ENCODE measurements around the gene CNIH2.
A peak's percentile ranks its signal among the peaks of the same experiment; 100 is the strongest.
"Not testable (repeated sequence)": the region's sequence is repeated elsewhere in the genome, so short reads cannot be mapped to it uniquely, and the experiment has no call there.

The CNIH2 gene

DNA sequence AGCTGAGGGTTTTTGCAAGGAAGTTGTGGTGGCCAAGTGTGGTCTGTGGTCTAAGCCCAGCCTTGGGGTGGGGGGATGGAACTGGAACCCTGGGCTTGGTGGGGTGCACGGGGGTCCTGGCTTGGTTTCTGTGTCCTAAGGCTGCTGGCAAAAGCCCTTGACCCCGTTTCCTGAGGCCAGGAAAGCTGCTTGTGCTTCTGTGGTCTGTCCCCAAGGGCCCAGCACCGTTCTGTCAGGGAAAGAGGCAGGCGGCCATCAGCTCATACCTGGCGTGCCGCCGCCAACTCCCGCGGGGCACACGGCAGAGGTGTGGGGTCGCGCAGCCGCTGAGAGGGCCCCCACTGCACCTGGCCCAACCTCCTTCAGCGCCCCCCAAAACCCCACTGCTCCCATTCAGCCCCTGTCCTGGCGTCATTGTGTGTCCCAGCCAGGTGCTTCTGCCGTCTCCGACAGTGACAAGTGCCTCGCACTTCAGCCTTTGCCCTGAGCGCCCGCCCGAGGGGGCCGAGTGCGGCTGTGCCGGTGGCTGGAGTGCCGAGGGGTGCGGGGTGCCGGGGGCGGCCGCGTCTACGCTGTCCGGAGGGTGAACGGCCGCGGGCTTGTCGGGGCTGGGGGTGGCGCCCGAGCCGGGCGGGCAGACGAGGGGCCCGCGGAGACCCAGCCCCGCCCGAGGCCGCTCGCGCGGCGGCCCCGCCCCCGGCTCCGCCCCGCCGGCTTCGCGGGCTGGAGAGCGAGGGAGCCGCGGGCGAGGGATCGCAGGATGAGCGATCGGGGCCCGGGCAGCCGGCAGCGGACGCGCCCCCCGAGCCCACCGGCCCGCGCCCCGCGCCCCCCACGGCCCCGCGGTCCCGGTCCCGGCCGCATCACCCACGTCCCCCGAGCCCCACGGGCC lies at the start of gene CNIH2:
Gene CNIH2, plus strand, starts transcription at position 705 of the 892 bp plus-strand sequence. CDS start 282 bp downstream, outside the sequence.
- peak in 1 of 3 experiments; percentile 38 for DNase-seq (ENCODE audit: low read depth in 3 of 3)

DNA sequence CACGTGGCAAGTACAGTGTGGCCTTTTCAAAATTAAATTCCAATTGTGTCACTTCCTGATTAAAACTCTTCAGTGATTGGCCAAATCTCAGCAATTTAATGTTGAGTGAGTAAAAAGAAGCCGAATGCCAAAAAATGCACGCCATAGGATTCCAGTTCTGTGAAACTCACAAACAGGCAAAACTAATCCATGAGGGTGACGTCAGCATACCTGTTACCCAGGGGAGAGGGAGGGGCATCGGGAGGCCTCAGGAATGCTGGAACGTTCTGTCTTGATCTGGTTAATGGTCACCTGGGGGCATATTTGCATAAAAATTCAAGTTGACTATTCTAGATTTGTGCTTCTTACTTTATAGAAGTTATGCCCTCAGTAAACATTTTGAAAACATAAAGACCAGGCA lies 49.5 kb upstream of the CNIH2 start:
- DNase-seq (ENCODE audit: low read depth in 3 of 3), result no peak

DNA sequence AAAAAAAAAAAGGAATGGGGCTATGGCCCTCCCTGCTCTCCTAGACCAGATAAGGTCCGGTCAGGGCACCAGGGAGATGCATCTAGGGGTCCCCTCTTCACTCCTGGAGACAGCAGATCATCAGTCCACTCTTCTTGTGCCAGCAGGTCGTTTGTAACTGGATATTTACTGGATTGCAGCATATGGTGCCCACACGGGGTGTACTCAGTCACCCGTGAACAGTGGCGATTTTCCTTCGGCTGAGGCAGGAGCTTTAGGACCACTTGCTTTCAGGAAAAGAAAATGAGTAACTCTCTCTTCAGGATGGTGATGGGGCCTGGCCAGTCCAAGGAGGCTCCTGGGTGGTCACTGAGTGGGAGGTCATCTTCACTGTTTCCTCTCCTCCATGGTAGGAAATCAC lies 47.8 kb upstream of the CNIH2 start:
- DNase-seq (ENCODE audit: low read depth in 3 of 3), result no peak

DNA sequence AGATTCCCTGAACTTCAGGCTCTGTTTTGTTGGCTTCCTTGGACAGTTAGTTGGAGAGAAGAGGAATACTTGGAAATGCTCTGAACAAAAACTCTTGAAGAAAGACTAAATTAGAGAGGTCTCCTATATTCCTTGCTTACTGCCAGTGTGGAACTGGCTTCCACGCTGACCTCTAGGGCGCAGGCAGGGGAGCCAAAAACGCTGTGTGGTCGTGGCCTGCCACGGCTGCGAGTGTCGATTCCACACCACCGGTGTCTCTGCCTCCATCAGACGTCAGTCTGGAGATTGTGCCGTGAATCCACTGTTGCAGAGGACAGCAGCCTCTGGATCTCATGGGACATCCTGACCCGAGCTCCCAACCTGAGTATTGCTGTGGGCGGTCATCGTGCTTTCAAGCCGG lies 47.0 kb upstream of the CNIH2 start:
- no peak for DNase-seq (ENCODE audit: low read depth in 3 of 3)

DNA sequence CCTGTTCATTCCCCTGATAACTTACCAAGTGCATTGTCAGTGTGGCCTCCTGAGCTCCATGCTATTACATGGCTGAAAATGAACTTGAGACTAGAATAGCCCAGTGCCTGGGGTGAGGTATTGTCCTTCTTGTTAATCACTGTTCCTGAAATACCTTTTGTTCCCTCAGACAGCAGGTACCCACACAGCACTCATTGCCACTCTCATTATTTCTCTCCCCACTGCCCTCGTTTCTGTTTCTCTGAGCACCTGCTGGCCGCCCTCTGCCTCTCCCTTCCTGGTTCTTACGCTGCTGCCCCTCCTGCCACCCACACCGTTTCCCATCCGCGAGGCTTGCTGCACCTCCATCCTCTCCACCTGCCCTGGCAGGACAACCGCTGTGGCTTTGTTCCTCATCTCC lies 46.4 kb upstream of the CNIH2 start:
- DNase-seq (ENCODE audit: low read depth in 3 of 3), result no peak

DNA sequence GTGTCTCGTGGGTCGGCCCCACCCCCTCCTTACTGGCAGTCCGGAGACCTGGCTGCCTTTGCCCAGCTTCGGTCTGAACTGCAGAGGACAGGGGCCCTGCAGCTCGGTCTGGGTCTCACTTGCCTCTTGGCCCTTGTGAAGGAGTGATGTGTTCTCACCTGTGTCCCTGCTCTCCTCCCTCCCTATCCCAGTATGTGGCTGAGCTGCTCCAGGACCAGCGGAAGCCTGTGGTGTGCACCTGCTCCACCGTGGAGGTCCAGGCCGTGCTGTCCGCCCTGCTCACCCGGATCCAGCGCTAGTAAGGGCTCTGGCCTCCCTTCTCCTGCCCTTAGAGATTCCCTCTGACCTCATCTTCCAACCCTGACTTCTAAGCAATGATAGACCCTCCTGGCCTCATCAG lies 45.2 kb upstream of the CNIH2 start:
- no peak for DNase-seq (ENCODE audit: low read depth in 3 of 3)

DNA sequence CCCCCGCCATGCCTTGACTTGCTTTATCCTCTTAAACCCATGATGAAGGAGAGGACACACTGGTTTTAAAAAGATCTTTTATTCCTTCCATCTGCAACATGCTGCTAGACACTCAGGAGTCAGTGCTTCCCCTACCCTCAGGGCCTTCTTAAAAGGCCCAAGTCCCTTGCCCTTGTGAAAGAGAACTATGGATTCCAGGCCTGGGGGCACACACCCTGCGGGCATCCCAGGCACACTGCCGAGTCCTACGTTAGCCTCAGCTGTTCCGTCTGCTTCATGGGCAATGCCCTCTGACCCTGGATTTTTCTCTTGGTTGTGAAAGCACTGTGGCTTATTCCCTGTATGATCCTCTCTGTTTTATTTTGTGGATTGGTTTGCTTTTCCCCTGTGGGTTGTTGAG lies 44.7 kb upstream of the CNIH2 start:
- no peak for DNase-seq (ENCODE audit: low read depth in 3 of 3)

DNA sequence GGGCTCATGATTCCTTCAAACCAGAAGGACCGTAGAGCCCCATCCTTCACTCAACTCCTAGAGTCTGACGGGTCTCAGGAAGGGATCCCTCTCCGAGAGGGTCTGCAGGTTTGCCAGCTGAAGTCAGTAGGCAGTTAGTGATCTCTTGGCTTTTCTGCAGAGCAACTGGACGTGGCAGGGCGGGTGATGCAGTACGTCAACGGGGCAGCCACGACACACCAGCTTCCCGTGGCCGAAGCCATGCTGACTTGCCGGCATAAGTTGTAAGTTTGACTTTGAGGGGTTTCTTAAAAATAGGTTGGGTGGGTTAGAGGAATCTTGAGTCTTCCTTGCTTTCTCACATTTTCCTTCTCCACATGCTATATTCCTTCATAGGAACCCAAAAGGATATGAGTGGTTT lies 42.8 kb upstream of the CNIH2 start:
- no peak for DNase-seq (ENCODE audit: low read depth in 3 of 3)

DNA sequence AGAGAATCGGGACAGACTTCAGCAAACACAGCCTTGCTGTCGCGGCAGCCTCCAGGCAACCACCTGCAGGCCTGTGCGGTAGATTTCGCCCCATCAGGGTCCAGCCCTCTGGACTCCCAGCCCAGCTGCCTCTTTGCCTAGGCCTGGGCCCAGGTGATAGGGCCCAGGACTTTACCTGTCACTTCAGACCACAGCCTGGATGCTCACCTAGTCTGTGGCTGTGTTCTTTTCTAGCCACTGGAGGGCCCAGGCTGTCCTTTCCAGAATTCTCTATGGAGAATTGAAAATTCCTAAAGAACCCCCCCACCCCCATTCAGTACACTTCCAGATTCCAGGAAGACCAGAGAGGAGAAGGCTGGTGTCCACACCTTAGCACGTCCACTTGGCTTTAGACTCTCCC lies 40.1 kb upstream of the CNIH2 start:
- DNase-seq (ENCODE audit: low read depth in 3 of 3), result no peak

DNA sequence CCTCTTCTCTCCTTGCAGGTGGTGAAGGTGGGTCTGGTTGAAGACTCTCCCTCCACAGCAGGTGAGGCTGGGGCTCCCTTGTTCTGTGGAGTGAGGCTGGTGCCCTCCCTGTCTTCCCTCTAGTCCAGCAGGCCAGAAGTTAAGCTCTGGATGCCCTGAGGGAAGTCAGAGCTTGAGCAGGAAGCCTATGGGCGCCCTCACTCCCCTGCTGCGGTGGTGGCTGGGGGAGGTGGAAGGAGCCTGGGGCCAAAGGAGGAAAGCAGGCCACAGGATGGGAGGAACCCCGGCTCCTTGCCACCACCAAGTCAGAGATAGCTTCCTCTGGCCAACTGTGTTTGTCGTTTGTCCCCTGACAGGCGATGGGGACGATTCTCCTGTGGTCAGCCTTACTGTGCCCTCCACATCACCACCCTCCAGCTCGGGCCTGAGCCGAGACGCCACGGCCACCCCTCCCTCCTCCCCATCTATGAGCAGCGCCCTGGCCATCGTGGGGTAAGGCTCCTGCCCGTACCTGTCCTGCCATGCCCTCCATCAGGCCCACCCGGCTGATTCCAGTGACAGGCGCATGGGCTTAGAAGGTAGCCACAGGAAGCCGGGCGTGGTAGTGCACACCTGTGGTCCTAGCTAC lies 39.1 kb upstream of the CNIH2 start:
- DNase-seq (ENCODE audit: low read depth in 3 of 3), result no peak

DNA sequence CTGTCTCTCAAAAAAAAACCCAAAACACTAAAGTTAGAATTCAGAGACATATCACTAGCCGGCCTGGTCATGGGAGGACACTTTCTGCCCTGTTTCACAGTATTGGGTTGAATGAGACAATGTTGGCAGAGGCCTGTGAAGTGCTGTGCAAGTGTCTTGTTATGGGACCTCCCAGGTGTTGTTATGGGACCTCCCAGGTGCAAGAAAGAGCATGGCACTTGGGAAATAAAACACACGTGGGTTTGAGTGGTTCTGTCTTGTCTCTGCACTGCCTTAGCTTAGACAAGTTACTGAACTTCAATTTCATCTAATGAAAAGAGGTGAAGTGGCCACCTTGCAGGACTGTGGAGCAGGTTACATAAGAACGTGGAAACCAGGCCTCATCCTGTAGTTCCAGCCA lies 38.5 kb upstream of the CNIH2 start:
- no peak for DNase-seq (ENCODE audit: low read depth in 3 of 3)

DNA sequence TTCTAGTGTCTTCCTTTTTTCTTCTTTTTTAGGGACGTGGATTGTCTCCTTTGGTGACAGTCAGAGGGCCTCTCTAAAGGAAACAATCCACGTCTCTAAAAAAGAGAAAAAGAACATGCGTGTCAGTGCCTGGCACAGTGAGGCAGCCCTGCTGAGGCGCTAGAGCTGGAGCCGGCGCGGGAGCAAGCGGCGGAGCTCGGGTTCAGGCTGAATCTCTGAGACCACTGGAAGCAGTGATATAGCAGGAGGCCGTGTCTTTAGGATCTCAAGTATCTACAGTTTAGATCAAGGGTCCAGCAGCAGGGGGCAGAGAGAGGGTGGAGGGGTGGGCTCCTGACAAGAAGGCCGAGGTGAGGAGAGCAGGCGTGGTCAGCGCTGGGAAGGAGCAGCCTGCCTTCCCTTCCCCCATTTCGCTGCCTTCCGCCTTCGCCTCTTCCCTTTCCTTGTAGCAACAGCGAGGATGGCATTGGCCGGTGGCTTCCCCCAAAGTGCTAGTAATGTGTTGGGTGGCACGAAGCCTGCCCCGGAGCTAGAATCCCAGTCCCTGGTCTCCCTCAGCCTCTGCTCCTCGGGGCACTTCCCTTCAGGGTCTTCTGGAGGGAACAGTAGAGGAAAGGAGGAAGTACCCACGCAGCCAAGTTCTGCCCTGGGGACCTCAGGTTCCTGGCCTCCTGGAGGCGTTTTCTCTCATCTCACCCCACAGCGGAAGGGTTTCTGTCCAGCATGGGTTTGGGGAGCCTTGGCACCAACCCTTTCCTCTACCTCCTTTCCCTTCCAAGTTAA lies 37.8 kb upstream of the CNIH2 start:
- no peak for DNase-seq (ENCODE audit: low read depth in 3 of 3)

DNA sequence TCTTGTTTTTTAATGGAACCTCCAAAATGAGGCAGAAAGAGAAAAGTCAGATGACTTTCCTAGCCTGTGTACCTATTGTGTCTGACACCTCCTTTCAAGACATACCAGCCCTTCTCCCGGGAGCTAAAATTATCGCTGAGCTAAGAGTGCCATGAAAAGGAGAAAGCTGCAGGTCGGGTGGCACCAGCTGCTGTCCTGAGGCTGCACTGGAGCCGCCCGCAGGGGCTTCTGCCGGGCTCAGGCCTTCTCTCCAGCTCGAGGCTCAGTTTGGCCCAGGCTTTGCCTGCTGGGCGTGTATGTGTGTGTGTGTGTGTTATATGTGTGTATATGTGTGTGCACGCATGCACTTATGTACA lies 37.2 kb upstream of the CNIH2 start:
- DNase-seq (ENCODE audit: low read depth in 3 of 3), result no peak

DNA sequence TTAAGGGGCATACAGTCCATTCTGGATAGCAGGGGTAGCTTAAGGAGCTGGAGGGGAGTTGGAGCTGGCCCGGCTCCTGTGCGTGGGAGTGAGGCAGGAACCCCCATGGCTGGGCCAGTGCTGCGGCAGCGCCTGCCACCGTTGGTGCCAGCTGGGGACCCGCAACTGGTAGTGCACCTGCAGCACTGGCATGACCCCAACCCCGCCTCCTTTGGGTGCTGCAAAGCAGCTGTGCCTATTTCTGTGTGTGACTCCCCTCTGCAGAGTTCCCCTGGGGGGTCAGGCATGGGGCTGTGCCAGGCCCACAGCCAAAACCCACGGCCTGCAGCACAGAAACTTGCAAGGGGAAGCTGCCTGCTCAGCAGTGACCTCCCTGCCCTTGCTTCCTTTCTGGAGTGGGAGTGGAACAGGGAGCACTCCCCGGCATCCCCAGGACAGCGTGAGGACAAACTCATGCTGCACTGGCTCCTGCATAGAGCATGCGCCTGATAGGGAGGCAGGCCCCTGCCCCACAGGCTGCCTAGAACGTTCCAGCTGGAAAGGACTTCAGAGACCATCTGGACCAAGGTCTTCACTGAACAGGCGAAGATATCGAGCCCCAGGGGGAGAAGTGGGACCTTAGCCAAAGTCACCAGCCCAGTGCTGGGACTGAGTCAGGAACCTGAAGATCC lies 35.7 kb upstream of the CNIH2 start:
- no peak for DNase-seq (ENCODE audit: low read depth in 3 of 3)

DNA sequence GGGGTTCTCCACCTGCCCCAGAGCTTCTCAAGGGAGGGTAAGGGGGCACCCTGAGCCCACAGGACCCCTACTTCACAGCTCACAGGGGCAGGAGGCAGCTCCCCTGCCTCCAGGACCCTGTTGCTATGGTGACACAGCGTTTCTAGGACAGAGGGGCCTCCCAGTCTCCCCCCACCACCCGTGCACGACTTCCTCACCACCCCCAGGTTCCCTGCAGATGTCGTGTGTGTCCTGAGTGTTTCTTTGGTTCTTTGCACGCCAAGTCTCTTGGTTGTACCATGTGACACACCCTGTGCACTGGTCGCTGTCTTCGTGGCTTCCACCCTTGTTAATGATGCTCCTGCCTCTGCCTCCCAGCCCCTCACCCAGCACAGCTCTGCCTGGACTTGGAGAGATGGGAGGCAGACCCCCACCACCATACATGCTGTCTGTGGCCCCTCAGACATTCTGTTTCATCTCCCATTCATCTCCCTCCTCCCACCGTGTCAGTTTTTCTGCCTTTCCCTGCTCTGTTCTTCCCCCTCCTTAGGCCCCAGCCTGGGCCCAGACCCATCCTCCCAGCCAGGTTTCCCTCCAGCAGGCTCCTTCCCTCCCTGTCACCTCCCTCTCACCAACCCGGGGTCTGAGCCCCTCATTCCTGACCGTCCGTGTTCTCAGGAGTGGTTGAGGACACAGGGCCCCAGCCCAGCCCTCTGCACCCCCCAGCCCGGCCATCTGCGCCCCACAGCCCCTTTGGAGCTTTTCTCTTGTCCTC lies 34.0 kb upstream of the CNIH2 start:
- no peak for DNase-seq (ENCODE audit: low read depth in 3 of 3)

DNA sequence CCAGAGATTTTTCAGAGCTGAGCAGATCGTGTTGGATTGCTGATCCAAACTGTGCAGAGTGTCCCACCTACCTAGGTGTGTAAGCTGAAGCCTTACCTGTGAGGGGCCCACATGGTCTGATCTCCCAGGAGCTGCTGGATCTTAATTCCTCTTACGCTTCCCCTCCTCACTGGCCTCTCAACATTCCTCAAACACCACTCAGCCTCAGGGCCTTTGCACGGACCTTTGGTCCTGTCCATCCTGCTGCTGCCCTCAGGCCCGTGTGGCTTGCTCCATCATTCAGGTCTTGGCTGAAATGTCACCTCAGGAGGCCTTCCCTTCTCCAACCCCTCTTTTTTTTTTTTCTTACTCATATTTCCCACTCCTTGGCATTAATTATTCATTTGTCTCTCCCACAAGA lies 30.7 kb upstream of the CNIH2 start:
- DNase-seq (ENCODE audit: low read depth in 3 of 3), result no peak

DNA sequence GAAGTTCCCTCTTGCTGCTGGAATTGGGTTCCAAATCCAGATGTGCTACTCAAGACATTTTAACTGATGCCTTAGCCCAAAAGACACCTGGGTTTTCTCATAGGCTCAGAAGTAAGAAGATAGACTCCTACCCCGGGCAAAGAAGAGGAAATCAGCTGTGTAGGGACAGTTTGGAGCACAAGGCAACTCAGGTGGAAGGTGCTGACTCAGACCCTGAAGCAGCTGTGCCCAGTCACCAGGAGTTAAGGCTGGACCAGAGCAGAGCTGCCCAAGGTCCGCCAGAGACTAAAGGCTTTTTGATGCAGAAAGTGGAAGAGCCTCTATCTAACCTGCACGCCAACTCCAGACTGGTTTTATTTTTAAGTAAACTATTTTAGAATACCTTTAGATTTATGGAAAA lies 30.2 kb upstream of the CNIH2 start:
- no peak for DNase-seq (ENCODE audit: low read depth in 3 of 3)

DNA sequence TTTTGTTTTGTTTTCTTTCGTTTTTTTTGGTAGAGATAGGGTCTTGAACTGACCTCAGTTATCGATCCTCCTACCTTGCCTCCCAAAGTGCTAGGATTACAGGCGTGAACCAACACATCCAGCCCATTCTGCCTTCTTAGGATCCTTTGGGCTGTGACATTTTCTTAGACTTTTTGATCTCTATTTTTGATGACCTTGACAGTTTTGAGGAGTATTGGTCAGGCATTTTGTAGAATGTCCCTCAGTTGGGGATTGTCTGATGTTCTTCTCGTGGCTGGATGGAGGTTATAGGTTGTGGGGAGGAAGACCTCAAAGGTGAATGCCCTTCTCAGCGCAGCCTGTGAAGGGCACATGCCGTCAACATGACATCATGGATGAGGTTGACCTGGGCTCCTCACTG lies 29.1 kb upstream of the CNIH2 start:
- DNase-seq (ENCODE audit: low read depth in 3 of 3), result no peak

DNA sequence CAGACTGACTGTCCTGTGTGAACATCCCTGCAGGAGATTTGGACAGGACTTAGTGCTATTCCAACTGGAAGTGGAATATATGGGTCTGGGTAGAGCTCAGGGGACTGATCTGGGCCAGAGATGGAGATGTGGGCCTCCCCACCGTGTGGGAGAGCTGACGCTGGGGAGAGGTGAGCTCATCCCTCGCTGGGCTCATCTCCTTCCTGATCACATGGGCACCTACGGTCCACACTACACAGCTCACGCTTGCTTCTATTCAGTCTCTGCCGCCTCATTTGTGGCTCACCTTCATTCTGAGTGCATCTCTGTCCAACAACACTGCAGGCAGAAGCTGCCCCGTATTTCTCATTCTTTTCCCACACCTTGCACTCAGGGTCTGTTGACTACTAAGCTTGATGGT lies 26.2 kb upstream of the CNIH2 start:
- DNase-seq (ENCODE audit: low read depth in 3 of 3), result no peak

DNA sequence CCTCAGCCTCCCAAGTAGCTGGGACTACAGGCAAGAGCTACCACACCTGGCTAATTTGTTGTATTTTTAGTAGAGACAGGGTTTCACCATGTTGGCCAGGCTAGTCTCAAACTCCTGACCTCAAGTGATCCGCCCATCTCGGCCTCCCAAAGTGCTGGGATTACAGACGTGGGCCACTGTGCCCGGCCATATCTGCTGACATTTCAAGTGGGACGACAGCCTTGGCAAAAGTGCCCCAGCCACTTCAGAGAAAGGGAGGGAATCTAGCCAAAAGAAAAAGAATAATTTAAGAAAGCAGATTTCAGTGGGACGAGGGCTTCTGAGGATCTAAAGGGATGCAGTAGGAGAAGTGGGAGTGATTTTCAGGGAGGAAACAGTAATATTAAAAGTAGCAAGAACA lies 24.9 kb upstream of the CNIH2 start:
- DNase-seq (ENCODE audit: low read depth in 3 of 3), result not testable (repeated sequence)

DNA sequence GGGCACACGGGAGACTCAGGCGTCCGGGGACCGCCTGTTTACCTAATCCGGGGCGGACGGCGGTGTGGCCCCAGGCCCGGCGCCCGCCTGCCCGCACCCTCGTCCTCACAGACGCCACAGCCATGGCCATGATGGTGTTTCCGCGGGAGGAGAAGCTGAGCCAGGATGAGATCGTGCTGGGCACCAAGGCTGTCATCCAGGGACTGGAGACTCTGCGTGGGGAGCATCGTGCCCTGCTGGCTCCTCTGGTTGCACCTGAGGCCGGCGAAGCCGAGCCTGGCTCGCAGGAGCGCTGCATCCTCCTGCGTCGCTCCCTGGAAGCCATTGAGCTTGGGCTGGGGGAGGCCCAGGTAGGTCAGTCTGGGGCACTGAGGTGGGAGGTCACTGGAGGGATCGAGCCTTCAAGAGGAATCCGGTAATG lies 19.5 kb upstream of the CNIH2 start:
- DNase-seq (ENCODE audit: low read depth in 3 of 3), result no peak
